ENCODE measurements around the gene SIPA1. TPM values are rescaled to one million over a fixed set of nuclear protein-coding genes. Genes with fewer than 3 reads are reported as not detected.
A peak's percentile ranks its signal among the peaks of the same experiment; 100 is the strongest.

The SIPA1 gene
- total and polyA plus RNA-seq, 12 donors: 11.8 to 85.9 (median 21.2) TPM

DNA sequence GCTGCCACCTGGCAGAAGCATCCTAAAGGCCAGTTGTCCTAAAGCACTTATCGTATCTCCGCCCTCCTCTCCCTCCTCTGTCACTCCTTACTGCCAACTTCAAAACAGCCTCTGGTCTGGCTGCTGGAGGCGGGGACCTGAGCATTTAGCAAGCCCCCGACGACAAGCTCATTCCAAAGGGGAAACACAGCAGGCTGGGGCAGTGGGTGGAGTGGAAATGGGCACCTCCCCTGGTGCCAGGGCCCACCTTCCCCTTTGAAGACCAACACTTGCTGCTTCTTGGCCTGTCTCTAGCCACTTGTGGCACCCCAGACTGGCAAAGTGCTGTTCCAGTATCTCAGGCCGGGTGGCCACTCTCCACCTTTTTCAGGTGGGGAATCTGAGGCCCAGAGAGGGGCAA is 27.5 kb upstream of the SIPA1 start:
- TF ChIP-seq, protein P1, sequence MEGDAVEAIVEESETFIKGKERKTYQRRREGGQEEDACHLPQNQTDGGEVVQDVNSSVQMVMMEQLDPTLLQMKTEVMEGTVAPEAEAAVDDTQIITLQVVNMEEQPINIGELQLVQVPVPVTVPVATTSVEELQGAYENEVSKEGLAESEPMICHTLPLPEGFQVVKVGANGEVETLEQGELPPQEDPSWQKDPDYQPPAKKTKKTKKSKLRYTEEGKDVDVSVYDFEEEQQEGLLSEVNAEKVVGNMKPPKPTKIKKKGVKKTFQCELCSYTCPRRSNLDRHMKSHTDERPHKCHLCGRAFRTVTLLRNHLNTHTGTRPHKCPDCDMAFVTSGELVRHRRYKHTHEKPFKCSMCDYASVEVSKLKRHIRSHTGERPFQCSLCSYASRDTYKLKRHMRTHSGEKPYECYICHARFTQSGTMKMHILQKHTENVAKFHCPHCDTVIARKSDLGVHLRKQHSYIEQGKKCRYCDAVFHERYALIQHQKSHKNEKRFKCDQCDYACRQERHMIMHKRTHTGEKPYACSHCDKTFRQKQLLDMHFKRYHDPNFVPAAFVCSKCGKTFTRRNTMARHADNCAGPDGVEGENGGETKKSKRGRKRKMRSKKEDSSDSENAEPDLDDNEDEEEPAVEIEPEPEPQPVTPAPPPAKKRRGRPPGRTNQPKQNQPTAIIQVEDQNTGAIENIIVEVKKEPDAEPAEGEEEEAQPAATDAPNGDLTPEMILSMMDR (IDR thresholded peaks at IDR 0.05): no peak
- peak overlapping the region; percentile 71 to 100 (median 98) for H3K27ac ChIP-seq
- DNase-seq: no peak
- H3K4me1 ChIP-seq: peaks cover 39 to 78% (median 66%) of the 10 kb centered on the region in 9 donors
- 47% methylated on average over 6 of the region's 6 CpGs for WGBS, 2 donors
- ATAC-seq: no peak
- H3K27me3 ChIP-seq: no peaks in the 10 kb centered on the region
- peaks cover 0 to 66% (median 14%) of the 10 kb centered on the region in 9 donors for H3K36me3 ChIP-seq
- no peaks in the 10 kb centered on the region for H3K9me3 ChIP-seq
- H3K4me3 ChIP-seq: peak overlapping the region; percentile 14 to 99 (median 97)
- intact Hi-C loops (cut with DNase I): loop anchor here in 4 of 10 donors (2.0 to 5.0 kb wide), 3 partner anchors 38 to 70 kb away; partner anchors contain the start of genes FAM89B (in 2 of the 4) and ZNRD2 (in 2 of the 4)

- Histone ChIP-seq H3K27ac (peak overlapping the region; percentile 88 to 100 (median 98)), H3K4me3 (peak overlapping the region; percentile 14 to 99 (median 97)), H3K27me3 (no peaks in the 10 kb centered on the region), H3K9me3 (no peaks in the 10 kb centered on the region), H3K4me1 (peaks cover 40 to 75% (median 66%) of the 10 kb centered on the region in 9 donors), H3K36me3 (peaks cover 0 to 58% (median 7%) of the 10 kb centered on the region in 9 donors)
- intact Hi-C loops (cut with DNase I): loop anchor here in 4 of 10 donors (2.0 to 5.0 kb wide), 3 partner anchors 39 to 70 kb away; partner anchors contain the start of genes FAM89B (in 2 of the 4) and ZNRD2 (in 2 of the 4)
- TF ChIP-seq, protein P1 (IDR thresholded peaks at IDR 0.05): no peak
- DNase-seq (peak; percentile 70 to 81), ATAC-seq (peak in 5 of 8 donors; percentile 3 to 26 (median 8))
- 40% methylated on average over 10 of the region's 10 CpGs for WGBS, 2 donors
These were observed 26.7 kb upstream of the SIPA1 start for GRCh38 chr11:65611028-65611757.

DNA sequence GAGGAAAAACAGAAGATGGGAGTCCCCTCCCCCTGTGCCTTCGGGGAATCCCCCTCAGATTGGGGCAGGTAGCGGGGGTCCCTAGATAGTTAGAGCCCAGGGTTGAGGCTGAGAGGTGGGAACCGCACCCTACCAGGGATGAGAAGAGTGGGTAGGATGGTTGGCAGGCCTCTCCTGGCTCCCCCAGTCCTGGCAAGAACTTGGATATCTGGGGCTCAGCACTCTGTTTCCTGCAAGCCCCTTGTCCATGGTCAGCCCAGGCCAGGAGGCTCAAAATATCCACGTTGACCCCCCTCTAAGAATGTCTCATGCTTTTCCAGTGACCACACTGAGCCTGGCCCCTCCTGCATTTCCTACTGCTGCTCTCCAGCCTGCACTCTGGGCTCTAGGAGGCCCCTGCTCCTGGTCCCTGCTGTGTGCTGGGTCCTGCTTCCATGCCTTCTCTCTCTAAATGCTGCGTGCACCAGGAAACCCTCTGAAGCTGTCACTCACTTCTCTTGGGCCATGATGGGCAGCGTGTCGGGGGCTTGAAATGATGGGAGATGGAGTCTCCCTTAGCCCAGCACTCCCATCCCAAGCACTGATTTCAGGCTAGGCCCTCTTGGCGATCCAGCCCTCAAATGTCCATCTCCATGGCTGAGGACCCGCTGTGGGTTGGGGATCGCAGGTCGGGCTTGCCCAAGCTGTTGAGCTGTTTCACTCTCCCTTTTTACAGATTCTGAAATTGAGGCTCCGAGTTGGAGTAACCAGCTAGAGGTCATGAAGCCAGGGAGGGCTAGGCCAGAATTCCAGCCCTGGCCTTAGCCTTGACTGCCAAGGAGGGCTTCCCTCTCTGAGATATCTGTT is 25.9 kb upstream of the SIPA1 start:
- Histone ChIP-seq H3K36me3 (peaks cover 0 to 53% (median 7%) of the 10 kb centered on the region in 9 donors), H3K9me3 (no peaks in the 10 kb centered on the region), H3K27ac (peak overlapping the region; percentile 88 to 100 (median 98)), H3K27me3 (no peaks in the 10 kb centered on the region), H3K4me1 (peaks cover 43 to 76% (median 68%) of the 10 kb centered on the region in 9 donors), H3K4me3 (peak overlapping the region; percentile 51 to 99 (median 97))
- intact Hi-C loops (cut with DNase I): loop anchor here in 4 of 10 donors (2.0 to 5.0 kb wide), 3 partner anchors 40 to 71 kb away; partner anchors contain the start of genes FAM89B (in 2 of the 4) and ZNRD2 (in 2 of the 4)
- DNase-seq: peak in 1 of 2 donors; percentile 44
- TF ChIP-seq, protein P1 (IDR thresholded peaks at IDR 0.05): no peak
- no peak for ATAC-seq
- 43 to 54% methylated on average over 12 of the region's 12 CpGs for WGBS, 2 donors

- H3K27ac ChIP-seq: peak overlapping the region; percentile 88 to 100 (median 98)
- peaks cover 0 to 53% (median 7%) of the 10 kb centered on the region in 9 donors for H3K36me3 ChIP-seq
- ATAC-seq (no peak), DNase-seq (no peak)
- H3K9me3 ChIP-seq: no peaks in the 10 kb centered on the region
- WGBS, 2 donors: 50 to 58% methylated on average over 7 of the region's 7 CpGs
- intact Hi-C loops (cut with DNase I): loop anchor here in 3 of 10 donors (5.0 kb wide), 2 partner anchors 40 to 70 kb away; partner anchors contain the start of genes FAM89B (in 2 of the 3) and ZNRD2 (in 2 of the 3)
- H3K27me3 ChIP-seq: no peaks in the 10 kb centered on the region
- H3K4me3 ChIP-seq: peak overlapping the region; percentile 51 to 99 (median 97)
- H3K4me1 ChIP-seq: peaks cover 40 to 75% (median 68%) of the 10 kb centered on the region in 9 donors
- TF ChIP-seq, protein P1 (IDR thresholded peaks at IDR 0.05): no peak
These were observed 25.2 kb upstream of the SIPA1 start for GRCh38 chr11:65612691-65613090.
